ENCODE measurements around the gene ANXA8L1. TPM values are rescaled to one million over a fixed set of nuclear protein-coding genes. Genes with fewer than 3 reads are reported as not detected.
A peak's percentile ranks its signal among the peaks of the same experiment; 100 is the strongest.
"Not testable (repeated sequence)": the region's sequence is repeated elsewhere in the genome, so short reads cannot be mapped to it uniquely, and the experiment has no call there.

ANXA8L1 gene
- polyA plus RNA-seq, 1 donor from 2014 or later = not detected

DNA sequence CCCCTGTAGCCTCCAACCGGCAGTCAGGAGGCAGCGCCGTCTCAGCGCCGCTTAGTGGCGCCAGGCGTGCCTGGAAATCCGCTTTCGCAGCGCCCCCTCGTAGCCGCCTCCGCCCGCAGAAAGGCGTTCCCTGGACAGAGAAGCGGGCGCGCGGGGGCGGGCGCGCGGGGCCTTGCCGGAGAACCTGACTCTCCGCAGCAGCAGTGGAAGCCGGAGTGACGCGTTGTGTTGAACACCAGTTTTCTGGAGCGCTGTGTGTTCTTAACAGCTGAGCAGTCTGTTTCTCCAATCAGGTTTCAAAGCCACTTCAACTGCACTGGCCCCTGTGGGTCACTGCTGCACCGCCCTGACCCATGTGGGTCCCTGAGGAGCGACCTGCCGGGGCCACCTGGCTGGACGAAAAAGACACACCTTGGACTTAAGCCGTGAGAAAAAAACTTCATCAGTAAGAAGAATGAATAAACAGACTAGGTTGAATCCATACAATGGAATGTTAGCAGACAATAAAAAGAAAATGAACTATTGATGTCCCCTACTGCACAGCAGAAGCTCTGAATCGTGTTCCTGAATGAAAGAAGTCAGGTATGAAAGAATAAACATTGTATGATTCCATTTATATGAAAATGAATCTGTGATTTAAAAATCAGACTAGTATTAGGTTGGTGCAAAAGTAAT, 22.8 kb downstream of the ANXA8L1 start:
- not testable (repeated sequence) for H3K9me2 ChIP-seq (ENCODE audit: insufficient read depth, low read length); H2AFZ ChIP-seq (ENCODE audit: low read depth, low read length); H3K9me3 ChIP-seq (ENCODE audit: low read length); H3K27me3 ChIP-seq (ENCODE audit: insufficient read depth, low read depth, low read length); H3K9ac ChIP-seq (ENCODE audit: low read length); H4K20me1 ChIP-seq (ENCODE audit: insufficient read depth); H3K79me2 ChIP-seq (replicated peaks; ENCODE audit: insufficient read depth, low read length); H3K36me3 ChIP-seq (ENCODE audit: insufficient read depth, low read length); H3K4me2 ChIP-seq (ENCODE audit: low read length); H3K27ac ChIP-seq (ENCODE audit: low read length); H3F3A ChIP-seq (ENCODE audit: insufficient read depth, low read length, poor library complexity, severe bottlenecking)
- peak overlapping the region; percentile 58 for H3K4me3 ChIP-seq (ENCODE audit: low read length)
- TF ChIP-seq, protein P1, sequence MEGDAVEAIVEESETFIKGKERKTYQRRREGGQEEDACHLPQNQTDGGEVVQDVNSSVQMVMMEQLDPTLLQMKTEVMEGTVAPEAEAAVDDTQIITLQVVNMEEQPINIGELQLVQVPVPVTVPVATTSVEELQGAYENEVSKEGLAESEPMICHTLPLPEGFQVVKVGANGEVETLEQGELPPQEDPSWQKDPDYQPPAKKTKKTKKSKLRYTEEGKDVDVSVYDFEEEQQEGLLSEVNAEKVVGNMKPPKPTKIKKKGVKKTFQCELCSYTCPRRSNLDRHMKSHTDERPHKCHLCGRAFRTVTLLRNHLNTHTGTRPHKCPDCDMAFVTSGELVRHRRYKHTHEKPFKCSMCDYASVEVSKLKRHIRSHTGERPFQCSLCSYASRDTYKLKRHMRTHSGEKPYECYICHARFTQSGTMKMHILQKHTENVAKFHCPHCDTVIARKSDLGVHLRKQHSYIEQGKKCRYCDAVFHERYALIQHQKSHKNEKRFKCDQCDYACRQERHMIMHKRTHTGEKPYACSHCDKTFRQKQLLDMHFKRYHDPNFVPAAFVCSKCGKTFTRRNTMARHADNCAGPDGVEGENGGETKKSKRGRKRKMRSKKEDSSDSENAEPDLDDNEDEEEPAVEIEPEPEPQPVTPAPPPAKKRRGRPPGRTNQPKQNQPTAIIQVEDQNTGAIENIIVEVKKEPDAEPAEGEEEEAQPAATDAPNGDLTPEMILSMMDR (IDR thresholded peaks at IDR 0.05; ENCODE audit: poor library complexity, severe bottlenecking) = peak; percentile 42

DNA sequence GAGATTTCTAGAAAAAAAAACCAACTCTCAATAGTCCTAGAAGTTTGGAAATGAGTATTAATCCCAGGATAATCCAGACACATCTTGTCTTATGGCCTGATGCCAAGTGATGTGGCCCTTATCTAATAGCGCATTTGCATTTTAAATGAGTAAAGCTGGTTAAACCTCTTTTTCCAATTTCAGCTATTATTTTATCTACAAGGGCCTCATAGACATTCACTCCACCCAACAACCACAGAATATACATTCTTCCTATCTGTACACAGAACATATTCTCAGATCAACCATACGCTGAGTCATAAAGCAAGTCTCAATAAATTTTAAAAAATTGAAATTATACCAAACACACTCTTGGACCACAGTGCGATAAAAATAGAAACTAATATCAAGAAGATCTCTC, 34.0 kb downstream of the ANXA8L1 start:
- H3K9me2 ChIP-seq (ENCODE audit: insufficient read depth, low read length); H3K9ac ChIP-seq (ENCODE audit: low read length); H3K36me3 ChIP-seq (ENCODE audit: insufficient read depth, low read length); H3K27me3 ChIP-seq (ENCODE audit: insufficient read depth, low read depth, low read length); H4K20me1 ChIP-seq (ENCODE audit: insufficient read depth); H3K4me3 ChIP-seq (ENCODE audit: low read length); H3F3A ChIP-seq (ENCODE audit: insufficient read depth, low read length, poor library complexity, severe bottlenecking); H3K79me2 ChIP-seq (replicated peaks; ENCODE audit: insufficient read depth, low read length); H2AFZ ChIP-seq (ENCODE audit: low read depth, low read length); H3K4me2 ChIP-seq (ENCODE audit: low read length); H3K27ac ChIP-seq (ENCODE audit: low read length); H3K9me3 ChIP-seq (ENCODE audit: low read length): not testable (repeated sequence)

DNA sequence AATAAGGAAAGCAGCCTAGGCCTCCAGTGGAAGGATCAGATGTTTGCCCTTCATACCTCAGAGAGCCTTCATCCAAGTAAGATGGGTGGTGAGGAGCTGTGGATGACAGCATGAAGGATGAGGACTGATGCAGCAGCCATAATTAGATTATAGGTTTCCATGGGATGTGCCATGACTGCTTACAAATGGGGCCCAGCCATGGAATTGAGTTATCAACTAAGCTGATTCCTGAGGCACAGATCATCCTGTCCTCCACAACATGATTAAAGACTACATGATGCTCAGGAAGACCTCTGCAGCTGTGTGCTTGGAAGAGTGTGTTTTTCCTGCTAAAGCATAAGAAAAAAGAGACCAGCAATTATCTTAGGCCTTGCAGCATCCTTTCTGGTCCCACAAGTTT, 35.5 kb downstream of the ANXA8L1 start:
- not testable (repeated sequence) for H4K20me1 ChIP-seq (ENCODE audit: insufficient read depth)

DNA sequence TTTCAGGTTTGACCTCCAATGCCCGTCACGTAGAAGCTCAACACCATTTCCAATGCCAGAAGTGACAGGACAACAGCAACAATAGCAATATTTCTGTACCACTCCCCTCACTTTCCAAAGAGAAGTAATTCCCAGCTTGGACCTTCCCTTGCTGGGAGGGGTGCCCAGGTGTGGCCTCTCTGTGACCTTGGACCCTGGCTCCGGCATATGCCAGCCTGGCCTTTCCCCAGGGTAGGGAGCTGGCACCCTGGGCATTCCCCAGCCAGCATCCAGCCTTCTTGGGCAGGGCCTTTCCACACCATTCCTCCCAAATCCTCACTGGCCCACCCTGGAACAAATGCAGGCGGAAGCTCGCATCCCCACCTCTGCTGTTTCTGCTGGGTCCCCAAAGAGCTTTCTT, 37.1 kb downstream of the ANXA8L1 start:
- H3K9me3 ChIP-seq (ENCODE audit: low read length); H3K9me2 ChIP-seq (ENCODE audit: insufficient read depth, low read length); H3K36me3 ChIP-seq (ENCODE audit: insufficient read depth, low read length); H3F3A ChIP-seq (ENCODE audit: insufficient read depth, low read length, poor library complexity, severe bottlenecking); H3K4me3 ChIP-seq (ENCODE audit: low read length); H3K79me2 ChIP-seq (replicated peaks; ENCODE audit: insufficient read depth, low read length); H3K27ac ChIP-seq (ENCODE audit: low read length); H3K27me3 ChIP-seq (ENCODE audit: insufficient read depth, low read depth, low read length); H2AFZ ChIP-seq (ENCODE audit: low read depth, low read length); H3K9ac ChIP-seq (ENCODE audit: low read length); H4K20me1 ChIP-seq (ENCODE audit: insufficient read depth); H3K4me2 ChIP-seq (ENCODE audit: low read length): not testable (repeated sequence)

More for the DNA sequence above, 35.5 kb downstream of the ANXA8L1 start:
- not testable (repeated sequence) for H3K27ac ChIP-seq (ENCODE audit: low read length); H3K79me2 ChIP-seq (replicated peaks; ENCODE audit: insufficient read depth, low read length); H3F3A ChIP-seq (ENCODE audit: insufficient read depth, low read length, poor library complexity, severe bottlenecking); H3K9ac ChIP-seq (ENCODE audit: low read length); H3K9me2 ChIP-seq (ENCODE audit: insufficient read depth, low read length); H2AFZ ChIP-seq (ENCODE audit: low read depth, low read length); H3K9me3 ChIP-seq (ENCODE audit: low read length); H3K4me3 ChIP-seq (ENCODE audit: low read length); H3K4me2 ChIP-seq (ENCODE audit: low read length); H3K36me3 ChIP-seq (ENCODE audit: insufficient read depth, low read length); H3K27me3 ChIP-seq (ENCODE audit: insufficient read depth, low read depth, low read length)

DNA sequence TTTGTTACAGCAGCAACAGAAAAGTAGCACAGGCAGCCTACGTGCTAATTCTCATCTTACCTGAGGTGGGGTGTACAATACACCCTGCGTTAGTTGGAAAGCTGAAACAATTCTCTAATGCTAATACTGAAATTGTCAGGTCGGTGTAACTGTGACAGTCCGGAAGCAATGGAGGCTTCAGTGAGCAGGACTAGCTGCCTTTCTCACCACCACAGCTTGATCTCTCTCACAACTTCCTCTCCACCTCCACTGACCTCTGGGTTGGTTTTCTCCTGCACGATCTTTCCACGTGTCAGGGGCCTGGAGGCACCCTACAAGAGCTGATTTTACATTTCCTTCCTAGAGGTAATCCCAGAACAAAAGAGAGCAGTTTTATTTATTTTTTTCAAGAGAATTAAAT, 39.7 kb downstream of the ANXA8L1 start:
- not testable (repeated sequence) for H3K4me3 ChIP-seq (ENCODE audit: low read length); H3K27me3 ChIP-seq (ENCODE audit: insufficient read depth, low read depth, low read length); H3K36me3 ChIP-seq (ENCODE audit: insufficient read depth, low read length); H3K9ac ChIP-seq (ENCODE audit: low read length); H2AFZ ChIP-seq (ENCODE audit: low read depth, low read length); H3F3A ChIP-seq (ENCODE audit: insufficient read depth, low read length, poor library complexity, severe bottlenecking); H3K27ac ChIP-seq (ENCODE audit: low read length); H3K9me2 ChIP-seq (ENCODE audit: insufficient read depth, low read length); H3K79me2 ChIP-seq (replicated peaks; ENCODE audit: insufficient read depth, low read length); H3K9me3 ChIP-seq (ENCODE audit: low read length); H3K4me2 ChIP-seq (ENCODE audit: low read length); H4K20me1 ChIP-seq (ENCODE audit: insufficient read depth)

DNA sequence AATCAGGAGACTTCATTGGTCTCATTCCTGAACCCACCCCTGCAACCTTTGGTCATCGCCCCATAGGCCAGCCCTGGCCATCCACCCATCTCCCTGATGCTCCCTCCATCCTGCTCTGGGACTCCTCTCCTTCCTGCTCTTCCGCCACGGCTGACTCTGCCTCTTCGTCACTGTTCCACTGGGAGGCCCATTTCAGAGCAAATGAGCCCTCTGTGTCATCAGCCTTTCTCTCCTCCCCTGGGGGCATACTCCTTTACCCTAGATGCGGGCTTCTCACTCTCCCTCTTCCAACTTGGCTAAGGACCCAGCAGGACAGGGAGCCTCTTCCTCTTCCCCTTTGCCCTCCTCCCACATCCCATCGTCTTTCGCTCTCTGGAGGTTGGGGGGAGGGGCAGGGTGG, 42.7 kb downstream of the ANXA8L1 start:
- not testable (repeated sequence) for H3F3A ChIP-seq (ENCODE audit: insufficient read depth, low read length, poor library complexity, severe bottlenecking); H3K27me3 ChIP-seq (ENCODE audit: insufficient read depth, low read depth, low read length); H3K9me3 ChIP-seq (ENCODE audit: low read length); H3K4me2 ChIP-seq (ENCODE audit: low read length); H3K4me3 ChIP-seq (ENCODE audit: low read length); H3K36me3 ChIP-seq (ENCODE audit: insufficient read depth, low read length); H3K9ac ChIP-seq (ENCODE audit: low read length); H3K27ac ChIP-seq (ENCODE audit: low read length); H4K20me1 ChIP-seq (ENCODE audit: insufficient read depth); H3K9me2 ChIP-seq (ENCODE audit: insufficient read depth, low read length); H3K79me2 ChIP-seq (replicated peaks; ENCODE audit: insufficient read depth, low read length); H2AFZ ChIP-seq (ENCODE audit: low read depth, low read length)

DNA sequence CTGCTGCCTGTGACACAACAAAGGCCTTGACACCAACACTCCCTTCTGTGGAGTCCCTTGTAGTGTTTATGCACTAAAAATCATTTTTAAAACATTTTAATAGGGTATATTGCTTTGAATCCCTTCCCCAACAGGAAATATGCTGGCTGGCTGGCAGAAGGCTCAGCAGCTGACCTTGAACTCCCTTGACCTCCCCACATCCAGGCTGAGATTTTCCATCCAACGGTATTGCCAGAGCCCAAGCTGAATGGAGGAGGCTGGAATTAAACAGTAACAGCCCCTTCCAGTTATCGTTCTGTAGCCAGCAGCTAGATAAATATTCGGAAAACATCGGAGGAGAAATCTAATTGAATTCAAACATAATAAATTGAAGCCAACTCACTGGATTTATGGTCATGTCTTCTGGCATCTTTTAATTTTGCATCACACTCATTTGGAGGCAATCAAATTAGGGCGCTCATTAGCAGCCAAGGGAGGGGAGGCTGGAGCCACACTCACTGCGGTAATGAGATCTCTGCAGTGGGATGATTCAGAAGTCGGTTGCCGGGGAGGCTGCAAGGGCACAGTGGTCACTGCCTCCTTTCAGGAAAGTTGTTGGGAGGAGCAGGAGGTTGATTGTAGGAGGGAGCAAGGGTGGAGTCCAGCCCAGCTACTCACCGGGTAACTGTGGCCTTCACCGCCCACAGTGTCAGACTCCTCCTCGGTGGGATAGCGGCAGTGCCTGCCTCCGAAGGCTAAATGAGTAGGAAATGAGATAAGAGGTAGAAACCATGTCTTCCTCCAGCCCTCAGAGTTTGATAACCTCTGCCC, 44.2 kb downstream of the ANXA8L1 start:
- not testable (repeated sequence) for H3K36me3 ChIP-seq (ENCODE audit: insufficient read depth, low read length); H2AFZ ChIP-seq (ENCODE audit: low read depth, low read length); H3K9ac ChIP-seq (ENCODE audit: low read length); H3K27ac ChIP-seq (ENCODE audit: low read length); H3K4me3 ChIP-seq (ENCODE audit: low read length); H3K9me2 ChIP-seq (ENCODE audit: insufficient read depth, low read length); H4K20me1 ChIP-seq (ENCODE audit: insufficient read depth); H3F3A ChIP-seq (ENCODE audit: insufficient read depth, low read length, poor library complexity, severe bottlenecking); H3K9me3 ChIP-seq (ENCODE audit: low read length); H3K27me3 ChIP-seq (ENCODE audit: insufficient read depth, low read depth, low read length); H3K4me2 ChIP-seq (ENCODE audit: low read length); H3K79me2 ChIP-seq (replicated peaks; ENCODE audit: insufficient read depth, low read length)
